ENCODE measurements around the gene CHAT.

Gene CHAT

DNA sequence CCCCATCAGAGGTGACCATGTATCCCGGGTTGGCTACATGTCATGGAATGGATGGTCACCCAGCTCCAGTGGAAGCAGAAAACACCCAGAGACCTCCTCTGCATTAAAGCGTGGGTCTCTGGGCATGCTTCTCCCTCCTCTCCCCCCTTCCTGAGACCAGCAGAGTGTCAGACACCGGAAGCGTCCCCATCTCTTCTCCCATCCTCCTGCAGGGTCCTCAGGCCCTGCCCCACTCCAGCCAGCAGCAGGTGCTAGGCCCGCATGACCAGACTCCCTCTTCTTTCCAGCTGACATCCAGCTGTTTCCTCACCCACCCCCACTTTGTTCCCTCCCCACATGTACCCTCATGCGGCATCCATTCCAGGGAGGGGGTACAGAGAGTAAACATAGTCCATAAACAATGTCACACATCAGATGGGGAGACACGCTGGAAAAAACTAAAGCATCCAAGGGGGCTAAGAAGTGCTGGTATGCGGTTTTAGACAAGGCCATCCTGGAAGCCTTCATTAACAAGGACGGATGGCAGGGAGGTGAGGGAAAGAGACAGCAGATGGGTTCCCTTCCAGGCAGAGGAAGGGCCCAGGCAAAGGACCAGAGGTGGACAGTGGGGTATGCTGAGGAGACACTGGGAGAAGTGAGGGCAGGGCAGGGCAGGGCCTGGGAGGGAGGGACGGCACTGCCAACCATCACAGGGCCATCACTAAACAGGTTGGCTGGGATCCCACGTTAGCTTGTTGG, 16.2 kb upstream of the CHAT start:
- DNase-seq (ENCODE audit: low read depth) = no peak

GRCh38 chr10:49598164-49598856, 15.5 kb upstream of the CHAT start:
- no peak for DNase-seq (ENCODE audit: low read depth)

DNA sequence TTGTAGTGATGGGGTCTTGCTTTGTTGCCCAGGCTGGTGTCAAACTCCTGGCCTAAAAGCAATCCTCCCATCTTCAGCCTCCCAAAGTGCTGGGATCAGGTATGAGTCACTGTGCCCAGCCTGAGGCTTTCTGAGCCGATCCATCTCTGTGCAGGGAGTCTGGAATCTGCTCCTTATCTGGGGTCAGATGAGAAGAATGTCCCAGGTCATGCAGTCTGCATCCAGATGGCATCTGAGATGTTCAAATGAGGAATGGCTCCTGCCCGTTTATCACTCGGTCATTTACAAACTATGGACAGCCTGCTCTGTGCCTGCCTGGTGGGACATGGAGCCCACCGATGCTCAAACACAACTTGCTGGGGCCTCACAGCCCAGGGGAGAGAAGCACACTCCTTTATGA, 14.9 kb upstream of the CHAT start:
- DNase-seq (ENCODE audit: low read depth) = no peak

GRCh38 chr10:49599546-49599945, 14.3 kb upstream of the CHAT start:
- DNase-seq (ENCODE audit: low read depth) = no peak

DNA sequence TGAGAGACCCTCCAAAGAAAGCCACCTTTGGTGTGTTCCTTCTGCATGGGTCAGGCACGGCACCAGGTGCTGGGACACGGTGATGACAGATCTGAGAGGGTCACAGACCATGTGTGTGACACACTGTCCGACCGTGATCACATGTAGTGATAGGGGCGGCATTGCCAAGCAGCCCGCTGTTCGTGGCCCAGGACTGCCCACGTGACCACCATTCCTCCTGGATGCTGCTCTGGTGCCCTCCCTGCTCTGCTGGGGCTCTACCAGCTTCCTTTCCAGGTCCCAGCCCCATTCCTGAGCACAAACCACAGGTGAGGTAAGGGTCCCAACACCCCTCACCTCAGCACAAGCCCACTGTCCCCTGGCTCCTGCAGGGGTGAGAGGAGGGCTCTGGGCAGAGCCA, 13.8 kb upstream of the CHAT start:
- DNase-seq (ENCODE audit: low read depth) = no peak

GRCh38 chr10:49600781-49601400, 12.9 kb upstream of the CHAT start:
- no peak for DNase-seq (ENCODE audit: low read depth)

DNA sequence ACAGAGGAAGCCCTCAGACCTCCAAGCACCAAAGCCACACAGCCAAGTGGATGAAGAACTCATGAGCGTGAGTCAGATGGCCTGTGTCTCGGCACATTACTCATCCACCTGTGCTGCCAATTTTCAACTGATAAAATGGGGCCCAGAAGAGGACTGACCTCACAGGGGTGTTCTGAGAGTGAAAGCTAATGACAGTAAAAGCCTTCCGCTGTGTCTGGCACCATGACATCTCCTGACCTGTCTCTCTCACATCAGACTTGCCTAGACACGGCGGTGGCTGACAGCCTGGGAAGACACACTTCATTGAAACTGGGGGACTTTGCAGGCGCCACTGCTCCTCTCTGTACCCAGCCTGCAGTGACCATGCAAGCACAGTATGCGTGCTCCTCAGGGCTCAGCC, 12.0 kb upstream of the CHAT start:
- no peak for DNase-seq (ENCODE audit: low read depth)

DNA sequence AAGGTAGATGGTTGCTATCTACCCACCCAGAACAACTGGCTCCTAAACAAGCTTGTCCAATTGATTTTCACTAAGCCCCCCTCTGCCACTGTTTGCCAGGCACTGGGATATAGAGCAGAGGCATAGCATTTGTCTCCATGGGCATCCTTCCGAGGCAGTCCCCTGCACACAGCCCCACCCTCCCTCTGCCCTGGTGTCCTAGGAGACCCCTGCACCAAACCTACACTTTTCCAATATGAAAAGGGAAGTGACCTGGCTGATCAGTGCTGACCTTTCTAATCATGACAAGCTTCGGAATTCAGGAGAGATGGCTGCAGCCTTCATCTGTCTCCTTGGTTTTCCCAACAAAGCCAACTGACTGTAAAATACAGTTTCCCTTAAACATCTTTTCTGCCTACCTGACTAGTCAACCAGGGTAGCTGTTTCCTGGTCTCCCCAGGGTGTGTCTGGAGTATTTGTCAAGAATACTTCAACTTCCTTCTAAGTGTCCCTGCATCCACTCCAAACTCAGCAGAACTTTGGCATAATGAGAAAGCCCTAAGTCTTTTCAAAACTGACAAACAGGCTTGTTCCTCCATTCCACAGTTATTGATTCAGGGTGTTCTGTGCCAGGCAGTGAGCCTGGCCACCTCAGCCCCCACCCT, 11.3 kb upstream of the CHAT start:
- no peak for DNase-seq (ENCODE audit: low read depth)

DNA sequence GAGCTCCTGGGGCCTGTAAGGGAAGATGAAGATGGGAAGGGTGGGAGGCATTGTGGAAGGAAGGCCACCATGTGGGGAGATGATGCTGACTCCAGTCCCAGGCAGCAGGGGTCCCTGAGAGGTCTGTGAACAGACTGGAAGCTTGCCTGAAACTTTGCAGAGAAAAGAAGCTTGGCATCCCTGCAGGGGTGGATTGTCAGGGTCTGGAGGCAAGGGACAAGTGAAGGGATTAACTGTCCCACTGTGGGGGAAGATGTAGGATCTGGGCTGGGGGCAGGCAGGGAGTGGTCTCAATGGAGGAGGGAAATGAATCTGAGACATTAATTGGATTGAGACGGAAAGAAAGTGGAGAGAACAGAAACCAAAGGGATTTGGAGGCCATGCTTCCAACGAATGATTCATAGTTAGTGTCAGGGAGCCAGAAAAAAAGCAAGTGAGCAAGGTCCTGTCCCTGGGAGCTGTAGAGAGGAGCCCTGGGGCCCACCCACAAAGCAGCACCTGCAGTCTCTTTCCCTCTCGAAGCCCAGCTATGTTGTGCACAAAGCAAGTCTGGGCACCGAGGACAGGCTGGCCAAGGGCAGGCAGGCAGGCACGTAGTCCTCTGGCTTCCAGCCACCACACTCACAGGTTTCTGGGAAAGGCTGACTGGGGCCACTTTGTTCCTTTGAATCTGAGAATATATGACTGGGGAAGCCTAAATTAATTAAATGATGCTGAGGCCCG, 8.5 kb upstream of the CHAT start:
- no peak for DNase-seq (ENCODE audit: low read depth)

GRCh38 chr10:49605939-49606509, 7.8 kb upstream of the CHAT start:
- DNase-seq (ENCODE audit: low read depth) = no peak

- DNase-seq (ENCODE audit: low read depth) = peak; percentile 13
These were observed 6.8 kb upstream of the CHAT start for GRCh38 chr10:49606981-49607535.

DNA sequence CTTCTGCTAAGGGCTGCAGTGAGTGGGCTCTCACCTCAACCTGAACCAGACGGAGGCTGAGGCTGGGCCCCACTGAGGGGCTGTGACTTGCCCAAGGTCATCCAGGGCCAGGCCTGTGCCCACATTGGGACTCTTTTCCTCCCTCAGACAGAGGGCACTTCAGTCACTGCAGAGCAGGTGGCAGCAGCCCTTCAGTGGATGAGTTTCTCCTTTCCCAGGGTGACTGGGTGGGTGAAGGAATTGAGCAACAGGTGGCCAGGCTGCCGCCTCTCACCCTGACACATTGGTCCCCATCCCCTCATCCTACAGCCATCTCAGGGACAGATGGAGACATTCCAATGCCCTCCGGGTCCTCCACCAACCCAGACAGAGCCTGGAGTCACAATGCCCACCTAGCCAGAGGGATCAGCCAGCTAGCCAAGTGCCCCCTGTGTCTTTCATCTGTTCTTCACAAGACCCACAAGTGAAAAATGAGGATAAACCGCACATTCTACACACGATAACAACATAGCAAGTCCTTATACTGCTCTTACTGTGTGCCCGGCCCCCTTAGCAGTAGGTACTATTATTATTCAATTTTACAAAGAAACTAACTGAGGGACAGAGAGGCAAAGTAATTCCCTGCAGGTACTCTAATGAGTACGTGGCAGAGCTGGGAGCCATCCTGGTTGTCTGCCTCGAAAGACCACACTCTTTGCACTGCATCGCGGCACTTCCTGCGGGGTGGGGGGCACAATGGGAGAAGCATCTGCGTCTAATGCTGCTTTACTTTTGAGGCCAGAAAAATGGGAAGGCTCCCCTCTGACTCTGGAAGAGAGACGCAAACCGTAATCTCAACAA, 5.5 kb upstream of the CHAT start:
- no peak for DNase-seq (ENCODE audit: low read depth)

DNA sequence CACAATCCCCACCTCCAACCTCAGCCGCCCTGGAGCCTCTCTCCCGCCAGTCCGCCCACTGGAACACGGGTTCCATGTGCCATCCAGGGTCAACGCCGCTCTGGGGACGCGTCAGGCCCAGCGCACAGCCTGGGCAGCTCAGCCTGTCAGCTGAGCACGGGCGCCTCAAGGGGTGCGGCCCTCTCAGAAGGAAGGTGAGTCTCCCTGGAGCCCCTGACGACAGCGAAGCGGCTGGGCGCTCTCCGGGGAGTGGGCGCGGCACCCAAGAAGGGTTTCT, 4.9 kb upstream of the CHAT start:
- no peak for DNase-seq (ENCODE audit: low read depth)

- DNase-seq (ENCODE audit: low read depth) = no peak
These were observed 4.3 kb upstream of the CHAT start for GRCh38 chr10:49609283-49610113.

- no peak for DNase-seq (ENCODE audit: low read depth)
These were observed 3.8 kb upstream of the CHAT start, which contains the start of gene SLC18A3 for GRCh38 chr10:49610114-49610457. SLC18A3 (plus strand) TSS chr10:49610310; CDS start chr10:49610741, 431 bp downstream.

GRCh38 chr10:49610458-49611165, 3.2 kb upstream of the CHAT start:
- no peak for DNase-seq (ENCODE audit: low read depth)

GRCh38 chr10:49611166-49611815, 2.5 kb upstream of the CHAT start:
- DNase-seq (ENCODE audit: low read depth) = no peak

- no peak for DNase-seq (ENCODE audit: low read depth)
These were observed 1.9 kb upstream of the CHAT start for GRCh38 chr10:49611816-49612512.
